Mucosa of rectum (tissue), 2 donors: Measurements from ENCODE around the gene TCTN2.

Source experiments
- H3K27ac ChIP-seq, 2 donors: one replicate each; pipeline ENCODE4 v1.7.0; 2013; ENCODE audit warnings: inconsistent platforms in 2 of 2, low read depth in 2 of 2, low read length in 2 of 2
- H3K27me3 ChIP-seq, 2 donors: one replicate each; pipeline ENCODE4 v1.7.0; 2013; ENCODE audit warnings: low read length in 2 of 2; ENCODE audit not compliant: control insufficient read depth in 2 of 2, insufficient read depth in 2 of 2
- H3K36me3 ChIP-seq, 2 donors: one replicate each; pipeline ENCODE4 v1.7.0; 2013; ENCODE audit warnings: low read length in 2 of 2; ENCODE audit not compliant: control insufficient read depth in 2 of 2, insufficient read depth in 2 of 2
- H3K4me1 ChIP-seq, 2 donors: one replicate each; pipeline ENCODE4 v1.7.0; 2013; ENCODE audit warnings: low read length in 2 of 2, mild to moderate bottlenecking in 1 of 2; ENCODE audit not compliant: control insufficient read depth in 2 of 2, insufficient read depth in 2 of 2
- H3K4me3 ChIP-seq, 2 donors: one replicate each; pipeline ENCODE4 v1.7.0; 2013; ENCODE audit warnings: low read length in 2 of 2
- H3K9ac ChIP-seq, 2 donors: one replicate each; pipeline ENCODE4 v1.7.0; 2013; ENCODE audit warnings: low read length in 2 of 2, low read depth in 1 of 2, mild to moderate bottlenecking in 1 of 2
- H3K9me3 ChIP-seq, 2 donors: one replicate each; pipeline ENCODE4 v1.7.0; 2013; ENCODE audit warnings: low read length in 2 of 2; ENCODE audit not compliant: control insufficient read depth in 2 of 2
- donor health status: healthy.
- donor health status: Normal muscosa, but diverticular disease.

The TCTN2 gene

DNA sequence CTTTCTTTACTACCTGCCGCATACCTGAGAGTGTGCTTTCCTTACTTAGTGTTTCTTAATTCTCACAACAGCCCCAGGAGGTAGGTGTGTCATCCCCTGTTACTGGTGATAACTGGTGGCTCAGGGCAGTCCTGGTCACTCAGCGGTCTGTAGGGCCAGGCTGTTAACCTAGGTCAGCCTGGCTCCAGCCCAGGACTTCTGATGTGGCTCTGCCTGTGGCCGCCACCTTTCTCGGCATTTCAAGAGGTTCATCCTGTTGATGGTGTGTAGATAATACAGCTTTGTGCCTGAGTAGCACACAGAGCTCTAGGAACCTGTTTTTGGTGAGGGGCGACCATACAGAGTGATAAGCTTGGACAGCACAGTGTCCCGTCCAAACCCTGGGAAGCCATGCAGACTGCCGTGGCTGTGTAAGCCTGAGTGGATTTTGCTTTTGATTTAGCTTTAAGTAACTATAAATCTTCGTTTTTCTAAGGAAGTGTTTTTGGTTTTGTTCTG lies 79.3 kb downstream of the TCTN2 start:
- H3K27me3 ChIP-seq = no peaks in the 10 kb centered on the region
- no peak overlapping the region for H3K27ac ChIP-seq
- H3K4me1 ChIP-seq = no peaks in the 10 kb centered on the region
- no peak overlapping the region for H3K4me3 ChIP-seq
- no peak overlapping the region for H3K9ac ChIP-seq
- H3K9me3 ChIP-seq = no peaks in the 10 kb centered on the region
- H3K36me3 ChIP-seq = peaks cover 50 to 63% of the 10 kb centered on the region in 2 donors

DNA sequence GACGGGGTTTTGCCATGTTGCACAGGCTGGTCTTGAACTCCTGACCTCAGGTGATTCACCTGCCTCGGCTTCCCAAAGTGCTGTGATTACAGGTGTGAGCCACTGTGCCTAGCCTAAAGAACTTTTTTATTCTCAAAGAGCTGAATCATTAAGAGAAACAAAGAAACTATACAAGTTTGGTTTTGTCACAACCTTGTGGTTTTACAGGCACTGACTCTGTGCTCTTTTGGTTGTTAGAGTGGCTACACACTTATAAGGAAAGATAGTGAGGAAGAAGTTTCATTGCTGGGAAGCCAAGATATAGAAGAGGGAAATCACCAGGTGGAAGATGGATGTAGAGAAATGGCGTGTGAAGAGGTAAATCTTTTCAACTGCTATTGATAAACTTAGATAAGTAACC lies 81.1 kb downstream of the TCTN2 start:
- Histone ChIP-seq H3K4me3 (no peak overlapping the region), H3K9me3 (no peaks in the 10 kb centered on the region), H3K4me1 (no peaks in the 10 kb centered on the region), H3K27me3 (no peaks in the 10 kb centered on the region), H3K27ac (no peak overlapping the region), H3K36me3 (peaks cover 48 to 64% of the 10 kb centered on the region in 2 donors), H3K9ac (no peak overlapping the region)

DNA sequence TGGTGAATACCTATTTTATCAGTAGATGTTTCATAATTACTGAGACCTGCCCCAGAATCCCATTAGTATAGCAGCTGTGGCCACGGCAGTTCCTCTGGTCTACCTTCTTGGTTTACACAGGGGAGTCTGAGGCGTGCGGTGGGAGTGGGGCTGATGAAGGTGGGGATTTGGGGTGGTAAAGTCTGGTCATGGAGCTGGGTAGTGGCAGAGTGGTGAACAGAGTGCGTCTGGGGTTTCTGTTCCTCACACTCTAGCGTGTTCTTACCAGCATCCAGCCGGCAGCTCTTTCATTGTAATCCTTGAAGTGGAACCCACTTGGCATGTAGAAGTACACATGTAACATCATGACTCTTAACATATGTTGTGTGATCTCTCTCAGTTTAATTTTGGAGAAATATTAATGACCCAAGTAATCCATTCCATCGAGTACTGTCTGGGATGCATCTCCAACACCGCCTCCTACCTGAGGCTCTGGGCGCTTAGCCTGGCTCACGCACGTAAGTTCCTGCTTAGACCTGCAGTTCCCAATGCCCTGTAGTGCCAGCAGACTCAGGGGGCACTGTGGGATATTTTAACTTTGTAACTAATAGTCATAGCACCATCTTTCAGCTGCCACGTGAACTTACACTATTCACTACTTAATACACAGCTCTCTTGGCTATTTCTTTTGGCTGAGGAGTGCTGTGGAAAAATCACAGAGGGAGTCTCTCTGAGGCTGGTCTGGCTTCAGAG lies 83.3 kb downstream of the TCTN2 start:
- H3K36me3 ChIP-seq = peaks cover 32 to 58% of the 10 kb centered on the region in 2 donors
- H3K4me1 ChIP-seq = no peaks in the 10 kb centered on the region
- H3K9me3 ChIP-seq = no peaks in the 10 kb centered on the region
- H3K27me3 ChIP-seq = no peaks in the 10 kb centered on the region
- H3K4me3 ChIP-seq = no peak overlapping the region
- H3K9ac ChIP-seq = no peak overlapping the region
- no peak overlapping the region for H3K27ac ChIP-seq

DNA sequence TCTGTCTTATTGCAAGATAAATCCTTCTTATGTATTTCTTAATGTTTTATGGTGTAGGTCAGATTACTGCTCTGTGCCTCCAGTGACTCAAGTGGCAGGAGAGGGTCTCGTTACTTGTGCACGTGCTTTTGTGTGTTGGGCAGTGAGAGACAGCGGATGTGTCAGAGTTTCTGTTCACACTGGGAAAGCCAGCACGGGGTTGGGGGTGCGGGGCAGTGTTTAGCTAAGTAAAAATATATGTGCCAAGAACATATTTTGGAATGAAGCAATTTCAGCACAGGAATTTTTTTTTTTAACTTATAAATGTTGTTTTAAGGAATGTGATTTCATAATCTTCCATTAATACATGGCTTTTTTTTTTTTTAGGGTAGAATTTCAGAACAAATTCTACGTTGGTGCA lies 86.6 kb downstream of the TCTN2 start:
- Histone ChIP-seq H3K9ac (no peak overlapping the region), H3K27me3 (no peaks in the 10 kb centered on the region), H3K36me3 (peaks cover 19 to 40% of the 10 kb centered on the region in 2 donors), H3K9me3 (no peaks in the 10 kb centered on the region), H3K27ac (no peak overlapping the region), H3K4me1 (peaks cover 6 to 7% of the 10 kb centered on the region in 2 donors), H3K4me3 (no peak overlapping the region)
